Endothelial cell of umbilical vein (primary cell): Measurements from ENCODE around the gene PTPN2. TPM values are rescaled to one million over a fixed set of nuclear protein-coding genes. Genes with fewer than 3 reads are reported as not detected.

ENCODE experiments used
- BruUV-seq: library from RNA; stranded (reverse); fragments of 400-500 nt; replicated peaks from 2 replicates; lab custom pipeline; 2021; lab: Mats Ljungman, UMichigan
- CTCF ChIA-PET: fragments of 300-600, 350-600 bp; sonication (Branson Sonifier 250); formaldehyde crosslinking; loops from one replicate; lab custom pipeline; 2021; ENCODE audit warnings: antibody characterized with exemption, inconsistent platforms; lab: Charles Lee
- POLR2A ChIA-PET: fragments of 300-600, 350-600 bp; sonication (Branson Sonifier 250); formaldehyde crosslinking; loops from one replicate; lab custom pipeline; 2021; ENCODE audit warnings: antibody characterized with exemption, inconsistent platforms; lab: Charles Lee
- DNase-seq: peaks from one replicate; pipeline ENCODE4 v3.0.0-alpha.2; 2011; ENCODE audit warnings: low read depth, low spot score
- FAIRE-seq: peaks from 2 replicates; lab custom pipeline; 2011; peaks lifted over from hg19 to GRCh38; lab: Jason Lieb, UNC
- H2AFZ ChIP-seq: 2 replicates; pipeline ENCODE4 v1.6.0; 2012; ENCODE audit warnings: low read depth, low read length, control low read depth, inconsistent platforms
- H3K27ac ChIP-seq: 2 replicates; pipeline ENCODE4 v1.5.1; 2011; ENCODE audit warnings: low read depth, mild to moderate bottlenecking, control low read depth, low read length, moderate library complexity; ENCODE audit not compliant: insufficient read depth
- H3K27me3 ChIP-seq, 2 experiments: 2 replicates each; pipeline versions ENCODE4 v1.6.0 to v1.6.1; 2011; ENCODE audit warnings: low read length in 2 of 2, mixed read lengths in 1 of 2; ENCODE audit not compliant: control insufficient read depth in 2 of 2, insufficient read depth in 2 of 2
- H3K36me3 ChIP-seq, 2 experiments: 2 replicates in 1 of 2; 3 replicates in 1 of 2; pipeline ENCODE4 v1.5.1; 2011; ENCODE audit warnings: low read length in 2 of 2, mild to moderate bottlenecking in 1 of 2, moderate library complexity in 1 of 2; ENCODE audit not compliant: control insufficient read depth in 2 of 2, insufficient read depth in 2 of 2; ENCODE audit errors: extremely low read depth in 1 of 2
- H3K4me1 ChIP-seq: 3 replicates; pipeline ENCODE4 v1.5.1; 2011; ENCODE audit warnings: mild to moderate bottlenecking, low read length; ENCODE audit not compliant: control insufficient read depth, insufficient read depth; ENCODE audit errors: extremely low read depth
- H3K4me2 ChIP-seq: 2 replicates; pipeline ENCODE4 v1.6.1; 2011; ENCODE audit warnings: low read length, control low read depth, mixed read lengths; ENCODE audit not compliant: insufficient read depth
- H3K4me3 ChIP-seq, 3 experiments: fragments of 200-600 bp in 1 of 3; sonication (generic), shearing (Covaris generic) in 1 of 3; replicated peaks in 1 of 3; 2 replicates each; pipeline ENCODE4 v1.5.1; 2011 to 2016; ENCODE audit warnings: control low read depth in 3 of 3, low read length in 3 of 3, mild to moderate bottlenecking in 2 of 3, inconsistent platforms in 1 of 3, low read depth in 1 of 3, moderate library complexity in 1 of 3; ENCODE audit not compliant: insufficient read depth in 1 of 3
- H3K79me2 ChIP-seq: 2 replicates; pipeline ENCODE4 v1.6.0; 2012; ENCODE audit warnings: low read length, inconsistent platforms; ENCODE audit not compliant: control insufficient read depth, insufficient read depth
- H3K9ac ChIP-seq: replicated peaks from 2 replicates; pipeline ENCODE3; 2011; ENCODE audit warnings: low read length, control low read depth; ENCODE audit not compliant: insufficient read depth; ENCODE audit errors: extremely low read depth
- H3K9me1 ChIP-seq: replicated peaks from 3 replicates; pipeline ENCODE4 v1.6.0; 2011; ENCODE audit warnings: mild to moderate bottlenecking, low read length; ENCODE audit not compliant: control insufficient read depth, insufficient read depth; ENCODE audit errors: extremely low read depth
- H3K9me3 ChIP-seq: replicated peaks from 2 replicates; pipeline ENCODE4 v1.5.1; 2012; ENCODE audit warnings: low read length, inconsistent platforms; ENCODE audit not compliant: control insufficient read depth, insufficient read depth
- H4K20me1 ChIP-seq: replicated peaks from 2 replicates; pipeline ENCODE3; 2011; ENCODE audit warnings: mild to moderate bottlenecking, low read length; ENCODE audit not compliant: control insufficient read depth, insufficient read depth; ENCODE audit errors: extremely low read depth
- CTCF ChIP-seq, 2 donors: IDR thresholded peaks; 1 replicate in 1 of 2; 2 replicates in 1 of 2; pipeline ENCODE4 v1.5.1; 2011; ENCODE audit warnings: low read length in 2 of 2, mild to moderate bottlenecking in 2 of 2, moderate library complexity in 2 of 2, control low read depth in 1 of 2, inconsistent platforms in 1 of 2, low read depth in 1 of 2; ENCODE audit not compliant: insufficient read depth in 1 of 2; ENCODE audit errors: extremely low read depth in 1 of 2
- EZH2 ChIP-seq: IDR thresholded peaks from 2 replicates; pipeline ENCODE4 v1.6.1; 2012; ENCODE audit warnings: borderline replicate concordance, low read depth, mild to moderate bottlenecking, moderate library complexity, low read length, inconsistent platforms; ENCODE audit not compliant: severe bottlenecking
- FOS ChIP-seq: IDR thresholded peaks from 2 replicates; pipeline ENCODE4 v1.6.1; 2011; ENCODE audit warnings: mild to moderate bottlenecking, low read length, moderate library complexity, borderline replicate concordance; ENCODE audit not compliant: insufficient read depth
- GATA2 ChIP-seq: IDR thresholded peaks from 2 replicates; pipeline ENCODE4 v1.7.0; 2011; ENCODE audit warnings: low read depth, mild to moderate bottlenecking, moderate library complexity, mixed read lengths, low read length; ENCODE audit not compliant: insufficient read length, insufficient read depth
- JUN ChIP-seq: IDR thresholded peaks from 2 replicates; pipeline ENCODE4 v1.6.1; 2011; ENCODE audit warnings: borderline replicate concordance, low read depth; ENCODE audit not compliant: insufficient read length, insufficient read depth
- MAX ChIP-seq: IDR thresholded peaks from 2 replicates; pipeline ENCODE4 v1.6.1; 2011; ENCODE audit not compliant: insufficient read depth, insufficient read length
- MYC ChIP-seq: IDR thresholded peaks from one replicate; pipeline ENCODE4 v1.6.1; 2011; ENCODE audit warnings: mild to moderate bottlenecking, low read depth, low read length
- POLR2A ChIP-seq: IDR thresholded peaks from 2 replicates; pipeline ENCODE4 v1.6.1; 2012; ENCODE audit warnings: low read depth, mild to moderate bottlenecking, control low read depth, low read length
- POLR2AphosphoS5 ChIP-seq: IDR thresholded peaks from 2 replicates; pipeline ENCODE4 v1.6.1; 2012; ENCODE audit warnings: low read depth, mild to moderate bottlenecking, control low read depth, low read length, moderate library complexity; ENCODE audit not compliant: insufficient read depth
- dilution Hi-C: fragments of 300-500 bp; cut with MboI; formaldehyde crosslinking; loops from one replicate; pipeline ENCODE4 v1.15.0; 2019; ENCODE audit warnings: low sequenced_read_pairs; ENCODE audit not compliant: extremely low pct_ligation_motif_present
- intact Hi-C: fragments of 100-400 bp; cut with micrococcal nuclease; formaldehyde crosslinking; loops from one replicate; pipeline ENCODE4 v1.10.0; 2022
- polyA plus RNA-seq, 4 experiments: library from polyadenylated mRNA; depleted of rRNA in 3 of 4; stranded (reverse) in 3 of 4; unstranded in 1 of 4; fragments of >200 nt; gene quantifications; 2 replicates each; pipeline versions ENCODE4 v1.2.1 to v1.2.3, GENCODE V29; 2011 to 2012; ENCODE audit warnings: missing spikeins in 1 of 4
- total RNA-seq: library from RNA; stranded (reverse); gene quantifications from 2 replicates; pipeline ENCODE4 v1.2.3, GENCODE V29; 2021

PTPN2 gene
- total and polyA plus RNA-seq, 2 donors (not counting 3 experiments of a cell fraction or from before 2014, with no cell fraction given) = 8.2 to 20.9 TPM

GRCh38 chr18:12750076-12750714 is 133.8 kb downstream of the PTPN2 start:
- ChIA-PET CTCF (interaction anchor here (0.9 to 1.1 kb wide), 2 partner anchors 12 to 184 kb away, joined by 3 to 4 read pairs; no protein-coding TSS in a partner anchor), POLR2A (no interaction called here)
- Histone ChIP-seq H3K4me3 (no peak overlapping the region), H3K36me3 (no peaks in the 10 kb centered on the region), H3K27me3 (peaks cover 0 to 2% of the 10 kb centered on the region in 2 experiments), H3K27ac (no peak overlapping the region), H3K4me2 (no peak overlapping the region), H3K9me3 (no peaks in the 10 kb centered on the region), H2AFZ (no peak overlapping the region), H4K20me1 (no peaks in the 10 kb centered on the region), H3K79me2 (no peaks in the 10 kb centered on the region), H3K4me1 (no peaks in the 10 kb centered on the region), H3K9me1 (no peaks in the 10 kb centered on the region), H3K9ac (no peak overlapping the region)
- FAIRE-seq = no peak
- no peak for DNase-seq
- dilution Hi-C loops = no loop called here
- TF ChIP-seq CTCF (IDR thresholded peaks at IDR 0.05; ENCODE audit: extremely low read depth in 1 of 2, insufficient read depth in 1 of 2, low read depth in 1 of 2, low read length in 2 of 2) (no peak), GATA2 (no peak), POLR2AphosphoS5 (no peak), MYC (no peak), MAX (no peak), FOS (no peak), EZH2 (no peak), POLR2A (no peak), JUN (no peak)
- BruUV-seq = no TSS peak
- intact Hi-C loops = no loop called here
